Testis (tissue), 3 donors: Measurements from ENCODE around the gene LRRFIP1. TPM values are rescaled to one million over a fixed set of nuclear protein-coding genes. Genes with fewer than 3 reads are reported as not detected.

Source experiments
- DNase-seq: peaks from one replicate; pipeline ENCODE4 v3.0.0-alpha.2; 2019
- H3K27ac ChIP-seq, 2 donors: fragments of 200-600 bp; sonication (generic); one replicate each; pipeline ENCODE4 v1.5.1; 2019
- H3K27me3 ChIP-seq: fragments of 200-600 bp; sonication (generic); one replicate; pipeline ENCODE4 v1.5.1; 2019
- H3K36me3 ChIP-seq: fragments of 200-600 bp; sonication (generic); one replicate; pipeline ENCODE4 v1.5.1; 2017; ENCODE audit warnings: low read depth; ENCODE audit errors: missing control alignments
- H3K4me1 ChIP-seq: fragments of 200-600 bp; sonication (generic); one replicate; pipeline ENCODE4 v1.5.1; 2019
- H3K4me3 ChIP-seq, 2 donors: fragments of 200-600 bp; sonication (generic); one replicate each; pipeline ENCODE4 v1.5.1; 2017 to 2019
- H3K9me3 ChIP-seq: fragments of 200-600 bp; sonication (generic); one replicate; pipeline ENCODE4 v1.5.1; 2017
- CTCF ChIP-seq, 3 experiments: fragments of 450-650 bp in 2 of 3; fragments of 200-600 bp in 1 of 3; sonication (generic) in 1 of 3; IDR thresholded peaks; one replicate each; pipeline ENCODE4 v1.5.1; 2016 to 2019; ENCODE audit warnings: antibody characterized with exemption in 3 of 3, mild to moderate bottlenecking in 2 of 3, moderate library complexity in 1 of 3
- POLR2A ChIP-seq: fragments of 450-650 bp; IDR thresholded peaks from one replicate; pipeline ENCODE4 v1.6.1; 2017; ENCODE audit warnings: antibody characterized with exemption, mild to moderate bottlenecking, moderate library complexity
- WGBS, 2 donors: methylation state at CpG; one replicate each; pipeline ENCODE4 v1.1.5; 2018; 5-methylcytosine and 5-hydroxymethylcytosine counted together
- intact Hi-C: fragments of 100-400 bp; cut with DNase I; formaldehyde crosslinking; loops from one replicate; pipeline ENCODE4 v1.15.1; 2023; ENCODE audit warnings: low total_unique reads
- polyA plus RNA-seq: library from polyadenylated mRNA; stranded (reverse); fragments of 350-450 nt; fragmentation: Illumina TruSeq; extraction: RNeasy Lipid Tissue Mini Kit (QIAGEN cat#74804); gene quantifications from one replicate; pipeline ENCODE4 v1.2.3, GENCODE V29; 2014; ENCODE audit warnings: low read depth, low replicate concordance; ENCODE audit not compliant: insufficient read depth
- total RNA-seq, 2 donors: library from RNA; depleted of rRNA; stranded (reverse); fragments of >200 nt; gene quantifications; one replicate each; pipeline ENCODE4 v1.2.3, GENCODE V29; 2016

Gene LRRFIP1
- total and polyA plus RNA-seq, 3 donors from 2014 or later, result 17.4 to 33.5 (median 25.5) TPM

- no peak for DNase-seq
- H3K36me3 ChIP-seq, result no peaks in the 10 kb centered on the region
- TF ChIP-seq POLR2A (no peak), CTCF (IDR thresholded peaks at IDR 0.05) (no peak)
- H3K4me3 ChIP-seq, result no peak overlapping the region
- 52 to 55% methylated on average over 20 to 21 of the region's 21 CpGs for WGBS, 2 donors
- H3K4me1 ChIP-seq, result peaks cover 15% of the 10 kb centered on the region
- H3K27ac ChIP-seq, result no peak overlapping the region
- intact Hi-C loops, result loop anchor here (10.0 kb wide), 1 partner anchor 75 kb away; no protein-coding TSS in a partner anchor
- H3K27me3 ChIP-seq, result no peaks in the 10 kb centered on the region
- no peaks in the 10 kb centered on the region for H3K9me3 ChIP-seq
Measured at GRCh38 chr2:237669628-237670392, 42.4 kb downstream of the LRRFIP1 start.

GRCh38 chr2:237670641-237671040 is 43.3 kb downstream of the LRRFIP1 start:
- no peaks in the 10 kb centered on the region for H3K27me3 ChIP-seq
- peaks cover 19% of the 10 kb centered on the region for H3K4me1 ChIP-seq
- peak overlapping the region in 1 of 2 donors; percentile 48 for H3K27ac ChIP-seq
- no peaks in the 10 kb centered on the region for H3K36me3 ChIP-seq
- no peak overlapping the region for H3K4me3 ChIP-seq
- intact Hi-C loops, result loop anchor here (10.0 kb wide), 1 partner anchor 74 kb away; no protein-coding TSS in a partner anchor
- TF ChIP-seq POLR2A (no peak), CTCF (IDR thresholded peaks at IDR 0.05) (no peak)
- DNase-seq, result no peak
- no peaks in the 10 kb centered on the region for H3K9me3 ChIP-seq
- WGBS, 2 donors, result 51 to 52% methylated on average over 11 to 14 of the region's 14 CpGs

DNA sequence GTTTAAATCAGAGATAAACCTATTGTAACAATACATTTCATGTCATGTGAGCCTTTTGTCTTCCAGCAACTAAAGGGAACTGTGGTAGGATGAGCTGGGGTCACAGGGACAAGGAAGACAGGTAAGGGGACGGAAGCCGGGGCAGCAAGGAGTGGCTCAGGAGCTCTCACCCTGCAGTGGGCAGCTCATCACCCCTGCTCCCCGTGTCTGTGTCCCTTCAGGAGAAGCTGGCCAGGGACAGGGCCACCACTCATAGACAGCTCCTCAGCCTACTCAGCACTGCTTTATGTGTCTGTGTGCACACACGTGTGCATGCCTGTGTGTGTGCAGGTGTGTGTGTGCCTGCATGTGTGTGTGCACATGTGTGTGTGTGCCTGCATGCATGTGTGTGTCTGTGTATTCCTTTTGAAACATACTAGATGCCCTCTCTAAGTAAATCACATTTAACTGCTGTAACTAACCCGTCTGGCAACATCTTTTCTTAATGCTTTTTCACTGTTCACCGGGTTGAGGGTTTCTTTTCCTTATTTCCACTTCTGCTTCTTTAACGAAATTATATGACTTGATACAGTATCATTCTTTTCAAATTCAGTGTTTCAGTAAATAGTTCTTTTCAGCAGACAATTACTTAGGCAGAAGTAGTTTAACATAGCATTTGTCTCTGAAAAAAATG is 44.2 kb downstream of the LRRFIP1 start:
- Histone ChIP-seq H3K4me1 (peaks cover 19% of the 10 kb centered on the region), H3K36me3 (no peaks in the 10 kb centered on the region), H3K9me3 (no peaks in the 10 kb centered on the region), H3K27ac (no peak overlapping the region), H3K27me3 (no peaks in the 10 kb centered on the region), H3K4me3 (no peak overlapping the region)
- no peak for DNase-seq
- WGBS, 2 donors, result 70 to 78% methylated on average over 7 of the region's 7 CpGs
- no peak for TF ChIP-seq CTCF (IDR thresholded peaks at IDR 0.05)
- TF ChIP-seq POLR2A, result no peak
- intact Hi-C loops, result loop anchor here (10.0 kb wide), 1 partner anchor 73 kb away; no protein-coding TSS in a partner anchor

DNA sequence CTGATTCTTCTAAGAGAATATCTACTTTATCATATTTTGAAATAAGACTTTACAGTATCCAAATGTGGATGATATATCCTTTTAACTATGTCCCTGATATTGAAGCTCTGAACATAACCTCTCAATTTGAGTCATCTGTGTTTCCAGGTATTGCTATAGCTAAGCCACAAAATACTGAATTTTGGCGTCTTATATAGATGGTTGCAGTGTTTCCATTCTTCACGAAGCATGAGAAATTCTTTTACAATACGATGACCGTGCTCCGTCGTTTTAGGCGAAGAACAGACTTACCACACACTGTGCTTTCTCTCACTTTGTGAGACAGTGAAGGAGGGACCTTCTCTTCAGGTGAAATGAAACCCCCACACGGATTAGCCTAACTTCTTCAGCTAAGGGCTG is 45.3 kb downstream of the LRRFIP1 start:
- no peak for TF ChIP-seq CTCF (IDR thresholded peaks at IDR 0.05)
- TF ChIP-seq POLR2A, result no peak
- no peak for DNase-seq
- Histone ChIP-seq H3K27me3 (no peaks in the 10 kb centered on the region), H3K9me3 (no peaks in the 10 kb centered on the region), H3K4me3 (no peak overlapping the region), H3K36me3 (no peaks in the 10 kb centered on the region), H3K27ac (no peak overlapping the region), H3K4me1 (peaks cover 19% of the 10 kb centered on the region)
- intact Hi-C loops, result loop anchor here (10.0 kb wide), 1 partner anchor 72 kb away; no protein-coding TSS in a partner anchor
- 76 to 80% methylated on average over 8 of the region's 8 CpGs for WGBS, 2 donors
